GM12873 (cell line): ENCODE measurements around the gene SLC16A10.

Experiments
- TF ChIP-seq, protein P1 (sequence below): IDR thresholded peaks from 2 replicates; pipeline ENCODE4 v1.5.1; 2012; ENCODE audit warnings: low read depth, mild to moderate bottlenecking, moderate library complexity, low read length, control low read depth; ENCODE audit not compliant: insufficient read depth; ENCODE audit errors: missing control alignments

The SLC16A10 gene

DNA sequence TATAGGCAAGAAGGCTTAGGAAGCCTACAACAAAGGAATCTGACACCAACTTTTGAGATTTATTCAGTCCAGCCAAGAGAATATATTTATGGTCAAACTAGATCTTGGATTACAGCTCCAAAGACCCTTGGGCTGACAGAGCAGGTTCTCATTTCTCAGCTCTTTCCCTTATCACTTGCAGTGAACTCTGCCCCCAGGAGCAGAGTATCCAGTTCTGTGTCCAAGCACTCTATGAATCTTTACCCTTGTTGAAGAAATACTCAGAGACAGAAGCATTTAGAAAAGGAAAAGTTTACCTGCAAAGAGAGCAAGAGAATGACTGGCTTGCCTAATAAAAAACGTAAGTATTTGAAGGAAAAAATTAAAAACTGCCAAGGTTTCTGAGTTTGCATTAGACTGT, 190.5 kb downstream of the SLC16A10 start:
- TF ChIP-seq, protein P1, sequence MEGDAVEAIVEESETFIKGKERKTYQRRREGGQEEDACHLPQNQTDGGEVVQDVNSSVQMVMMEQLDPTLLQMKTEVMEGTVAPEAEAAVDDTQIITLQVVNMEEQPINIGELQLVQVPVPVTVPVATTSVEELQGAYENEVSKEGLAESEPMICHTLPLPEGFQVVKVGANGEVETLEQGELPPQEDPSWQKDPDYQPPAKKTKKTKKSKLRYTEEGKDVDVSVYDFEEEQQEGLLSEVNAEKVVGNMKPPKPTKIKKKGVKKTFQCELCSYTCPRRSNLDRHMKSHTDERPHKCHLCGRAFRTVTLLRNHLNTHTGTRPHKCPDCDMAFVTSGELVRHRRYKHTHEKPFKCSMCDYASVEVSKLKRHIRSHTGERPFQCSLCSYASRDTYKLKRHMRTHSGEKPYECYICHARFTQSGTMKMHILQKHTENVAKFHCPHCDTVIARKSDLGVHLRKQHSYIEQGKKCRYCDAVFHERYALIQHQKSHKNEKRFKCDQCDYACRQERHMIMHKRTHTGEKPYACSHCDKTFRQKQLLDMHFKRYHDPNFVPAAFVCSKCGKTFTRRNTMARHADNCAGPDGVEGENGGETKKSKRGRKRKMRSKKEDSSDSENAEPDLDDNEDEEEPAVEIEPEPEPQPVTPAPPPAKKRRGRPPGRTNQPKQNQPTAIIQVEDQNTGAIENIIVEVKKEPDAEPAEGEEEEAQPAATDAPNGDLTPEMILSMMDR = no peak

DNA sequence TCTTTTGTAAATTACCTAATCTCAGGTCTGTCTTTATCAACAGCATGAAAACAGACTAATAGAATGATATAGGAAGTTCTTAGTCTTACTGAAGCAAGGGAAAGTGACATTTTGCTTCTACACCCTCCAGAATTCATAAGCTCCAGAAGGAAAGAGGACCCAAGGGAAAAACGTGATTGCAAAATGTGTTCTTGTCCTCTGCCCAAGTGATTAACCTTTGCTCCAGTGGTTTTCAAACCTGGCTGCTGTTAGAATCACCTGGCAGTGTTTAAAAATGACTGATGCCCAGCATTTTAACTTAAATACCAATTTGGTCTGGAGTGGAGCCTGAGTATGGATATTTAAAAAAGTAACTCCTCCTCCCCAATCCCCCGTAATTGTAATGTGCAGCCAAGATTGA, 191.4 kb downstream of the SLC16A10 start:
- TF ChIP-seq, protein P1 = no peak

DNA sequence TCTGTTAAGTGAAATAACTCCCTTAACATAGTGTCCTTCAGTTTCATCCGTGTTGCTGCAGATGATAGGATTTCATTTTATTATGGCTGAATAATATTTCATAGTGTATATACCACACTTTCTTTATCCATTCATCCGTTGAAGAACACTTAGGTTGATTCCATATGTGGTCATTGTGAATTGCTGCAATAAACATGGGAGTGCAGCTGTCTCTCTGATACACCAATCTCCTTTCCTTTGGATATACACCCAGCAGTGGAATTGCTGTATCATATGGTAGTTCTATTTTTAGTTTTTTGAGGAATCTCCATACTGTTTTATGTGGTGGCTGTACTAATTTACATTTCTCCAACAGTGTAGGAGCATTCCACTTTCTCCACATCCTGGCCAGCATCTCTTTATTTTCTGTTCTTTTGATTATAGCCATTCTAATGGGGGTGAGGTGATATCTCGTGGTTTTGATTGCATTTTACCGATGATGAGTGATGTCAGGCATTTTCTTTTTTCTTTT, 193.2 kb downstream of the SLC16A10 start:
- TF ChIP-seq, protein P1 = no peak
